ENCODE results near the gene GLI3.

DNA sequence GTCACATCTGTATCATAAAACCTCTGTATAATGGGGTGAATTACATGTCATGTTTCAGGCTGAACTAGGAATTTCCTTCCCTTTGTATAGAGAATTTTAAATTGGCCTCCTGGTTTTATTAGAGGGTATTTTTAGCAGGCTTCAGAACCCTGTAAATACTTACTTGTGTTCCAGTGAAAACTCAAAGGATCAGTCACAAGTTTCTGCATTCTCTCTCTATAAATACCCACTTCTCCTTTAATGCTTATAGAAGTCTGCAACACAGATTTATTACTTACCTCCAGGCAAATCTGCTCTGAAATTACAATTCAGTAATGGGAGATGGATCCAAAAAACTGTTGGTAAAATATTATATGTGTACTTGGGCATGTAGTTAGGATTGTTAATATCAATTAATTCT, 161.6 kb downstream of the GLI3 start:
- TF ChIP-seq, protein P1, sequence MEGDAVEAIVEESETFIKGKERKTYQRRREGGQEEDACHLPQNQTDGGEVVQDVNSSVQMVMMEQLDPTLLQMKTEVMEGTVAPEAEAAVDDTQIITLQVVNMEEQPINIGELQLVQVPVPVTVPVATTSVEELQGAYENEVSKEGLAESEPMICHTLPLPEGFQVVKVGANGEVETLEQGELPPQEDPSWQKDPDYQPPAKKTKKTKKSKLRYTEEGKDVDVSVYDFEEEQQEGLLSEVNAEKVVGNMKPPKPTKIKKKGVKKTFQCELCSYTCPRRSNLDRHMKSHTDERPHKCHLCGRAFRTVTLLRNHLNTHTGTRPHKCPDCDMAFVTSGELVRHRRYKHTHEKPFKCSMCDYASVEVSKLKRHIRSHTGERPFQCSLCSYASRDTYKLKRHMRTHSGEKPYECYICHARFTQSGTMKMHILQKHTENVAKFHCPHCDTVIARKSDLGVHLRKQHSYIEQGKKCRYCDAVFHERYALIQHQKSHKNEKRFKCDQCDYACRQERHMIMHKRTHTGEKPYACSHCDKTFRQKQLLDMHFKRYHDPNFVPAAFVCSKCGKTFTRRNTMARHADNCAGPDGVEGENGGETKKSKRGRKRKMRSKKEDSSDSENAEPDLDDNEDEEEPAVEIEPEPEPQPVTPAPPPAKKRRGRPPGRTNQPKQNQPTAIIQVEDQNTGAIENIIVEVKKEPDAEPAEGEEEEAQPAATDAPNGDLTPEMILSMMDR (IDR thresholded peaks at IDR 0.05): no peak
- no peak for TF ChIP-seq POLR2A (IDR thresholded peaks at IDR 0.05)
